GM19467 (cell line): ENCODE data around the gene HIKESHI.

Experiments
- ATAC-seq: cut with Tn5 transposase; IDR thresholded peaks from one replicate; pipeline ENCODE4 v1.9.1; 2021; ENCODE audit warnings: mild to moderate bottlenecking, moderate library complexity; ENCODE audit not compliant: unreplicated experiment

The HIKESHI gene

DNA sequence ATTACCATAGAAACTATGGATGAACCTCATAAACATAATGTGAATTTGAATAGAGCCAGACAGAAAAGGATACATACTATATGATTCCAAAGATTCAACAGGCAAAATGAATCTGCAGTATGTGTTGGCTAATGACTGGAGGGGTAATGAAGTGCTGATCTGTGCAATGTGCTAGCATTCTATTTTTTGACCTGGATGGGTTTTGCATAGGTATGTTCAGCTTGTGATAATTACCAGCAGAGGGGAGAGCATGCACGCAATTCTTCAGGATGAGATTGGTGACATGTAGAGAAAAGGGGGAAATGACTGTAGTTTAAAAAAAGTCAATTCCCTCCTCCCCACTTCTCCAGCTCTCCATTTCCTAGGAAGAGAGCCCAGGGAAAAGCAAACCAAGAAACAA lies 72.0 kb downstream of the HIKESHI start:
- ATAC-seq, result no peak

DNA sequence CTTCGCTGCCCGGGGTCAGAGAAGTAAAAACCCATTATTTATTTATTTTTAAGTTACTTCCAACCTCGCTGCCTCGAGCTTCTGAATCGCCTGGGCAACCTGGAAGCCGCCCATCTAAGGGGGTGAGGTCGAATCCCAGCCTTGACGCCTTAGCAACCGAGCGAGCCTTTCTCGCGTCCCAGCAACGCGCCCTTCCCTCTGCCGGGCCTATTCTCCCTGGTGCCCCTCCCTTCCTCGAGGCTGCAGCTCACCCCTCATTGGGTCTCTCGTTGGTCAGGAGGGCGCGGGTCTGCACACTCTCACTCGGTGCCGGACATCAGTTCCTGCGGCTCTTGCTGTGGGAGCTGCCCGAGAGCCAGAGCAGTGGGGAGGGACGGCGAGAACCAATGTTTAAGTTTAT lies 72.5 kb downstream of the HIKESHI start, which contains the start of gene CCDC81:
Gene CCDC81, plus strand, starts transcription at position 302 of the 400 bp plus-strand sequence. CDS start 277 bp downstream, outside the sequence.
- no peak for ATAC-seq

GRCh38 chr11:86377972-86378371 lies 75.9 kb downstream of the HIKESHI start:
- no peak for ATAC-seq

DNA sequence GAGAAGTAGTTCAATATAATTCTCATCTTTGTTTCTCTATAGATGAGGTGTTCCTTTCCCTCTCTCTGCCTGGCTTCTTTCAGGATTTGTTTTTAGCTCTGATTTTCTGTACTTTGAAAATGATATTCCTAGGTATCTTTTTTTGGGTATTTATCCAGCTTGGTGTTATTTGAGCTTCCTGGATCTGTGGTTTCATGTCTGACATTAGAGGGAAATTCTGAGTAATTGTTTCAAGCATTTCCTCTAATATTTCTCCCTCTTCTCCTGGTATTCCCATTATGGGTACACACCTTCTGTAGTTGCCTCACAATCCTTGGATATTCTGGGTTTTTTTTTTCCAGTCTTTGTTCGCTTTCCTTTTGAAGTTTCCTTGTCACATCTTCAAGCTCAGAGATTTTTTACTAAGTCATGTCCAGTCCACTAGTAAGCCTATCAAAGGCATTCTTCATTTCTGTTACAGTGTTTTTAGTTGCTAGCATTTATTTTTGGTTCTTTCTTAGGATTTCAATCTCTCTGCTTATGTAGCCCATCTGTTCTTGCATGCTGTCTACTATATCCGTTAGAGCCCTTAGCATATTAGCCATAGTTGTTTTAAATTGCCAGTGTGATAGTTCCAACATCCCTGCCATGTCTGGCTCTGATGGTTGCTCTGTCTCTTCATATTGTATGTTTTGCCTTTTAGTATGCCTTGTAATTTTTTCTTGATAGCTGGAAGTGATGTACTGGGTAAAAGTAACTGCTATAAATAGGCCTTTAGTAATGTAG lies 78.4 kb downstream of the HIKESHI start:
- ATAC-seq, result no peak

DNA sequence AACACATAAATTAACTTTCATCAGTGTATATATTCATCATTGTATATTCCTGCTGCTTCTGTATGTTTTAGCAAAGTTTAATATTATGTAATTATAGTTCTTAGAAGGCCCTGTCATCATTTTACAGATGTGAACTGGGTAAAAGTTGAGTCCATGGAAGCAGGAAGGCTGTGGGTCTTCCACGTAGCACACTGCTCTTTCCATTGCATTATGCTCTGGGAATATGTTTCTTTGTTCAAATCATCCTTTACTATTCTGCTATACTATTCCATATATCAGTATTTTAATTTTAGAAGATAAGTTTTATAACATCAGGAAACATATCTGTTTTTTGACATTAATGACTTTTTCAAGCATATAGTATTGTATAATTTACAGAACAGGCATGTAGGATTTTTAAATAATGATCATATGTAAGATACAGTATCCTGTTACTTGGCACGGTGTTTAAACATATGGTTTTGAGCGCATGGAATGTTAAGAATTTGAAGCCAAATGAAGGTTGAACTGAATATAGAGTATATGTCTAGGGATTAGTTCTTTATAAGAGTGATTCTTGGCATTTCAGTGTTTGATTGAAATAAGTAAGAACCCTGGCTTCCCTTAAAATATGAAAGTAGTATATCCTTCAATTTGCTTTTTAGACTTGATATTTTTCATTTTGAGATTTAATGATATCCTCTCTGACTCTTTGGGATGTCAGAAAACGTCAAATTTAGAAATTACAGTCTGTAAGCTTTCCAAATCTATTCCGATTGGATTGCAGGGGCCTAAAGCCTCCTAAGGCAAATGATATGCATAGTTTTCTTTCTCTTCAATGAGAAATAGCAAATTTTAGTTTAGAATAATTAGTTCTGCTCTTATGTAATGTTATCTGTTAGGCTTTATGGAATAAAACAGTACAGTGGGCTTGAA lies 81.3 kb downstream of the HIKESHI start:
- no peak for ATAC-seq

DNA sequence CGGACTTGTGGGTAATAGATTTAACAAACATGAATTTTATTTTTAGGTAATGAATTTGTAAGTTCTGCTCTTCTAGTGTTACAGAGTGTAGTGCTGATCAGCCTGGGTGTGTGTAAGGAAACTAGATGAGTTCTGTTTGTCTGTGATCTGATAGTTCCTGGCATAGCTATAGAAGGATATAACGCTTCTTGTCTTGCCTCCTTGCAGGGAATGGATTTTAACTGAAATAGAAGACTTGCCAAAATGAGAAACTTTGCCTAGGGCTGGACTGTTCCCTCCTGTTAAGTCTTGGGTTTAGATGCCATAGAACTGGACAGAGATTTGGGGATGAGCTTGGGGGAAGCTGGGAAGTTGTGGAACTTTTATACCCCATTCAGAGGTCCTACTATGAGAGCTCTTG lies 84.2 kb downstream of the HIKESHI start:
- no peak for ATAC-seq

DNA sequence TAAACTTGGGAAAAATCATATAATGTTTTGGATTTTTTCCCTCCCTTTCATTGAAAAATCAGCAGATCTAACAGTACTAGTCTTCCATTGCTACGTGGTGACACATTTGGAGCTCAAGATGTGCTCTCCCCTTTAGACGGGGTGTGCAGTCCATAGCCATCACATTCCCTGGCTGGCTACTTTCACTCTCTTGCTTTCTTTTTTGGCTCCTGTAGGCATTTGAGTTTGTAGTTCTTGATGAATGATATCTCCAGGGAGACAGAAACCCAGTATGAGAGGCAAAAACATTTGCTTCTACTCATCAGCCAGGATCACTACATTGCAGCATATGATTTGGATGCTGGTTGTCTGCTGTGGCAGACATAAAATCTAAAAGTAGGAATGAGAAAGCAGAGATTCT lies 84.7 kb downstream of the HIKESHI start:
- ATAC-seq, result no peak

DNA sequence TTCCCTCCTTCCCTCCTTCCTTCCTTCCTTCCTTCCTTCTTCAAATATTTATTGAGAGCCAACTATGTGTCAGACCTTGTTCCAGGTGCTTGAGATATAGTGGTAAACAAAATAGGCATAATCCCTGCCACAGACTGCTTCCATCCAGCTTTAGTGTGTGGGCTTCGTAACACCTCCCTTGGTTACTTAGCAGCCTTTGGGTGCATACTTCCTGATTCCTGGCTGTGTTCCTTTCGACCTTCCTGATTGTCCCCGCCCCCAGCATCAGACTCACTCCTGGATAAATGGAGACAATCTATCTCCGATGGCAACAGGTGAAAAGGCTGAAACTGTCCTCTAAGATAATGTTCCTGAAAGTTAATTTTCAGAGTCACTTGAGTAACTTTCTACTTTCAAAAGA lies 86.2 kb downstream of the HIKESHI start:
- ATAC-seq, result no peak

- no peak for ATAC-seq
Observed at GRCh38 chr11:86390487-86390886, 88.4 kb downstream of the HIKESHI start.

DNA sequence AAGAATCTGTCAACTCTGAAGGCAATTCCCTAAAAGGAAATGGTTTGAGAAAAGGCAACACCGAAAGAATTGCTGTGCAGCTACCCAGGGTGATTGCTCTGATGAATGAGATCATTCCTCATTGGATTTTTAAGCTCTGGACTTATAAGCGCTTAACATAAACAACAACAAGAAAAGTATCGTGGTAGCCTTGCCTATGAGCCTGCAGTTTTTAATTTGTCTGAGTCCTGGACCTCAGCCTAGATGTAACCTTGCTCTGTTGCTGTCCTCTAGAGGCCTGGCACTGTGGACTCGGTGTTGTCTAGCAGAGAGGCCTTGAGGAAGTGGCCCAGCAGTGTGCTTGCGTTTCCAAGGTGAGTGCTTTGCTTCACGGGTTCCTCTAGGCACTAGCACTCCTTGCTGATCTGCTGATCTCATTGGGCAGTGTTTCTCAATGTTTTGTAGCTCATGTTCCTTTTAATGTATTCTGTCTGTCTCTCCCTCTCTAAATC lies 93.1 kb downstream of the HIKESHI start:
- ATAC-seq, result no peak
